ENCODE results near the gene HPSE.
A peak's percentile ranks its signal among the peaks of the same experiment; 100 is the strongest.

The HPSE gene

GRCh38 chr4:83334425-83335241, at the start of gene HPSE:
Gene HPSE (minus strand): TSS chr4:83334848. CDS start chr4:83334782, 66 bp downstream.
- DNase-seq, result peak; percentile 73

GRCh38 chr4:83382850-83383249, 48.2 kb upstream of the HPSE start:
- no peak for DNase-seq

GRCh38 chr4:83381173-83381572, 46.5 kb upstream of the HPSE start:
- DNase-seq, result no peak

- DNase-seq, result no peak
Measured at GRCh38 chr4:83378419-83378818, 43.8 kb upstream of the HPSE start.

GRCh38 chr4:83372931-83373330, 38.3 kb upstream of the HPSE start:
- no peak for DNase-seq

GRCh38 chr4:83371936-83372335, 37.3 kb upstream of the HPSE start:
- no peak for DNase-seq

GRCh38 chr4:83371235-83371634, 36.6 kb upstream of the HPSE start:
- no peak for DNase-seq

- DNase-seq, result no peak
Measured at GRCh38 chr4:83370640-83370906, 35.9 kb upstream of the HPSE start.

GRCh38 chr4:83369831-83370639, 35.4 kb upstream of the HPSE start:
- no peak for DNase-seq

GRCh38 chr4:83364312-83364711, 29.7 kb upstream of the HPSE start:
- DNase-seq, result no peak

- no peak for DNase-seq
Measured at GRCh38 chr4:83362492-83363329, 28.1 kb upstream of the HPSE start.

GRCh38 chr4:83361416-83362103, 26.9 kb upstream of the HPSE start:
- DNase-seq, result no peak

GRCh38 chr4:83360018-83360417, 25.4 kb upstream of the HPSE start:
- no peak for DNase-seq

- no peak for DNase-seq
Measured at GRCh38 chr4:83358410-83358809, 23.8 kb upstream of the HPSE start.

- DNase-seq, result no peak
Measured at GRCh38 chr4:83356899-83357661, 22.4 kb upstream of the HPSE start.

GRCh38 chr4:83353516-83353915, 18.9 kb upstream of the HPSE start:
- no peak for DNase-seq

- DNase-seq, result no peak
Measured at GRCh38 chr4:83348074-83348473, 13.4 kb upstream of the HPSE start.

- DNase-seq, result no peak
Measured at GRCh38 chr4:83342476-83342875, 7.8 kb upstream of the HPSE start.

GRCh38 chr4:83340692-83341343, 6.2 kb upstream of the HPSE start:
- no peak for DNase-seq

GRCh38 chr4:83339573-83339972, 4.9 kb upstream of the HPSE start:
- no peak for DNase-seq

GRCh38 chr4:83335701-83336100, 1.1 kb upstream of the HPSE start:
- no peak for DNase-seq

- no peak for DNase-seq
Measured at GRCh38 chr4:83331956-83332355, 2.7 kb downstream of the HPSE start.

Data from T1000 (cell line).